Activated CD8-positive, alpha-beta memory T cell treated with anti-CD3 and anti-CD28 coated beads, Interleukin-2, amount 50 U/mL, for 48 hours (primary cell): ENCODE data around the gene IQCB1.
"Not testable (repeated sequence)": the region's sequence is repeated elsewhere in the genome, so short reads cannot be mapped to it uniquely, and the experiment has no call there.

Source experiments
- DNase-seq: peaks from one replicate; pipeline ENCODE4 v3.0.0-alpha.2; 2020

Gene IQCB1

DNA sequence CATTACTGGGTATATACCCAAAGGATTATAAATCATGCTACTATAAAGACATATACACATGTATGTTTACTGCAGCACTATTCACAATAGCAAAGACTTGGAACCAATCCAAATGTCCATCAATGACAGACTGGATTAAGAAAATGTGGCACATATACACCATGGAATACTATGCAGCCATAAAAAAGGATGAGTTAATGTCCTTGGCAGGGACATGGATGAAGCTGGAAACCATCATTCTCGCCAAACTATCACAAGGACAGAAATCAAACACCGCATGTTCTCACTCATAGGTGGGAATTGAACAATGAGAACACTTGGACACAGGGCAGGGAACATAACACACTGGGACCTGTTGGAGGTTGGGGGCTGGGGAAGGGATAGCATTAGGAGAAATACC, 91.8 kb downstream of the IQCB1 start:
- DNase-seq, result not testable (repeated sequence)

DNA sequence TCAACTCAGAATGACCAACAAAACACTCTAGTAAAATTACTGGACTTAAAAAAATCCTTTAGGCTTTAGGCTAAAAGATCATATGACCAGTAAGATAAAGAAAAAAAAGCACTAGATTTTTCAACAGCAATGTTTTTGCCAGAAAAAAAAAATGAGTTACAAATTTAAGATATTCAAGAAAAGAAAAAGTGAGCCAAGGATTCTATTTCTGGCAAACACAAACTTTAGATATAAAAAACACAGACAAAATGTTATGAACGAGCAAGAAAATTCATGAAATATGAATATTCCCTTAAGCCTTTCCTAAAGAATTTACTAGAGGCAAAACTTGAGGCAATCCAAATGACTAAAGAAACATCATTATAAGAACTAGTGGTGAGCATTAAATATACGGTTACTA, 94.0 kb downstream of the IQCB1 start:
- DNase-seq, result no peak

DNA sequence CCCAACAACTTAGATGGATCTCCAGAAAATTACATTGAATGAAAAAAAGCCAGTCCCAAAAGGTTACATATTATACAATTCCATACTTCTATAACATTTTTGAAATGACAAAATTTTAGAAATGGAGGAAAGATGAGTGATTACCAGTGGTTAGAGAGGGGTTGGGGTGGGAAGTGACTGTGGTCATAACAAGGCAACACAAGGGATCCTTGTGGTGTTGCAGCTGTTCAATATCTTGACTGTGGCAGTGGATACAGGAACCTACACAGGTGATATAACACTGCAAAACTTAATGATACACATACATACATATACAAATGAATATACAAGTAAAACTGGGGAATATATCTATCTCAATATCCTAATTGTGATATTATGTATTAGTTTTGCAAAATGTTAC, 95.0 kb downstream of the IQCB1 start:
- DNase-seq, result no peak

GRCh38 chr3:121737644-121738043, 97.2 kb downstream of the IQCB1 start:
- no peak for DNase-seq

DNA sequence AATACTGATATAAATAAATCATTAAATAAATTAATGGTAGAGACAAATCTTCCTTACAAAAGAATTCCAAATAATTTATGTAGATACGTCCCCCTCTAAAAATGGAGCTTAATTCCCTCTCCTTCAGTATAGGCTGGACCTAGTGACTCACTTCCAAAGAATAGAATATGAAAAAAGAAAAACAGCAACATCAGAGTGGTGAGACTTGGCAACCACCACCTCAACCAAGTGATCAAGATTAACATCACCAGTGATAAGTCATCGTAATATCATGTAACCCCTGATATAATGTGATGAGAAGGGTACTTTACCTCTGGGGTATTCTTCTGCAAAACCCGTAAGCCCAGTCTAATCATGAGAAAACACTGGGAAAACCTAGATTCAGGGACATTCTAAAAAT, 98.7 kb downstream of the IQCB1 start:
- no peak for DNase-seq

- no peak for DNase-seq
Observed at GRCh38 chr3:121735047-121735696, 99.7 kb downstream of the IQCB1 start.

GRCh38 chr3:121730940-121731687, 103.7 kb downstream of the IQCB1 start:
- no peak for DNase-seq

- DNase-seq, result no peak
Observed at GRCh38 chr3:121724130-121724529, 110.7 kb downstream of the IQCB1 start.

DNA sequence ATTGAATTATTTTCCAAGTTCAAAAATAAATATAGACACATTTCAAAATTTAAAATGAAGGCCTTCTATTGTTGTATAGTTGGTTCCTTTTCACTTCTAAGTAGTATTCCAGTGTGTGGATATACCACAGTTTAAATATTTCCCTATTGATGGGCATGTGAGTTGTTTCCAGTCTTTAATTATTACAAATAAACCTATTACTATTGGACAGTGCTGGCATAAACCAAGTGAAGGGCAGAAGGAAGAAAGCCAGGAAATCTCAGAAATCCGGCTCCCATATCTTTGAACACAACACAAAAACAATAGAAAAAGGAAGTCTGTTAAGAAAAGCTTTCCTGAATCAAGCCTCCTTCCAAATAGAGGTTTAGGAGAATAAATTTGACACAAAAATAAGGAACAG, 111.4 kb downstream of the IQCB1 start:
- no peak for DNase-seq

GRCh38 chr3:121722411-121722810, 112.4 kb downstream of the IQCB1 start:
- DNase-seq, result no peak

DNA sequence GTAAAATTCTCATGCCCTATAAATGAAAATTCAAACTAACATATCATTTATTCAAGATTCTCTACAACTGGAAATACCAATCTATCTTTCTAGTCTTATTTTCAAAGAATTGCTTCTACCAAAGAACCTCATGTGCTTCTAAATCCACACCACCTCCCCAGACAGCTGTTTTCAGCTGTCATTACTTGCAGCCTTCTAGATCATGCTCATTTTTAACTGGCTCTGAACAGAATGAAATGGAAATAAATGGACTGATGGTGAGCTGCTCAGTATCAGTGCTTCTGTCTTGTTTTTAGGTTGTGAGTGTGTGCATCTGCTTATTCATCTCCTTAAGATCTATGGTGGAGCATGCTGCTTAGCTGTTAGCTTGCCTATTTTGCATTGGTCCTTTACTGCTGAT, 114.7 kb downstream of the IQCB1 start:
- no peak for DNase-seq
